SK-N-SH (cell line): Measurements from ENCODE around the gene CPN2. TPM values are rescaled to one million over a fixed set of nuclear protein-coding genes. Genes with fewer than 3 reads are reported as not detected.

Source experiments
- CTCF ChIA-PET: fragments of 300-600, 350-600 bp; formaldehyde crosslinking; extraction: SDS; loops from one replicate; lab custom pipeline; 2021; lab: Yijun Ruan, JAX
- POLR2A ChIA-PET: fragments of 350-600 bp; sonication (Branson Sonifier 250); formaldehyde crosslinking; extraction: SDS; loops from one replicate; lab custom pipeline; 2020; ENCODE audit warnings: antibody characterized with exemption, inconsistent platforms; lab: Yijun Ruan, JAX
- DNase-seq: peaks from one replicate; pipeline ENCODE4 v3.0.0; 2012
- H2AFZ ChIP-seq: fragments of 200-600 bp; sonication (generic); 2 replicates; pipeline ENCODE4 v1.8.1; 2016; ENCODE audit warnings: antibody characterized with exemption, mild to moderate bottlenecking, low read depth
- H3F3A ChIP-seq: fragments of 200-600 bp; sonication (generic); replicated peaks from 2 replicates; pipeline ENCODE3; 2016; ENCODE audit warnings: antibody characterized with exemption, mild to moderate bottlenecking; ENCODE audit not compliant: insufficient read depth
- H3K27ac ChIP-seq, 2 experiments: fragments of 200-500 bp in 1 of 2; fragments of 200-600 bp in 1 of 2; sonication (Bioruptor generic) in 1 of 2; sonication (generic), shearing (Covaris generic) in 1 of 2; 2 replicates each; pipeline versions ENCODE4 v1.5.1 to v1.6.1; 2014 to 2016; ENCODE audit warnings: low read depth in 2 of 2, inconsistent platforms in 1 of 2, low read length in 1 of 2, mild to moderate bottlenecking in 1 of 2, mixed read lengths in 1 of 2
- H3K27me3 ChIP-seq: fragments of 200-600 bp; sonication (generic), shearing (Covaris generic); 2 replicates; pipeline ENCODE4 v1.6.1; 2016; ENCODE audit warnings: mixed run types; ENCODE audit not compliant: insufficient read depth
- H3K36me3 ChIP-seq, 2 experiments: fragments of 200-500 bp in 1 of 2; fragments of 200-600 bp in 1 of 2; sonication (Bioruptor generic) in 1 of 2; sonication (generic) in 1 of 2; replicated peaks in 1 of 2; 2 replicates each; pipeline versions ENCODE3 to v1.5.1; 2014 to 2016; ENCODE audit warnings: low read length in 1 of 2, mild to moderate bottlenecking in 1 of 2; ENCODE audit not compliant: insufficient read depth in 2 of 2, control insufficient read depth in 1 of 2
- H3K4me1 ChIP-seq, 2 experiments: fragments of 200-500 bp in 1 of 2; fragments of 200-600 bp in 1 of 2; sonication (Bioruptor generic) in 1 of 2; sonication (generic), shearing (Covaris generic) in 1 of 2; 2 replicates each; pipeline versions ENCODE4 v1.5.1 to v1.6.1; 2014 to 2016; ENCODE audit warnings: low read depth in 1 of 2, low read length in 1 of 2, mixed run types in 1 of 2; ENCODE audit not compliant: insufficient read depth in 2 of 2, control insufficient read depth in 1 of 2
- H3K4me2 ChIP-seq: fragments of 200-600 bp; sonication (generic), shearing (Covaris generic); 2 replicates; pipeline ENCODE4 v1.6.1; 2017; ENCODE audit warnings: mixed run types
- H3K4me3 ChIP-seq, 2 experiments: fragments of 200-500 bp in 1 of 2; fragments of 200-600 bp in 1 of 2; sonication (Bioruptor generic) in 1 of 2; sonication (generic), shearing (Covaris generic) in 1 of 2; 2 replicates each; pipeline versions ENCODE4 v1.5.1 to v1.8.1; 2014 to 2016; ENCODE audit warnings: low read depth in 2 of 2, inconsistent platforms in 1 of 2, low read length in 1 of 2, mild to moderate bottlenecking in 1 of 2, mixed read lengths in 1 of 2, moderate library complexity in 1 of 2
- H3K79me2 ChIP-seq: fragments of 200-600 bp; sonication (generic); 2 replicates; pipeline ENCODE4 v1.8.1; 2017; ENCODE audit warnings: mild to moderate bottlenecking; ENCODE audit not compliant: insufficient read depth
- H3K9ac ChIP-seq: fragments of 200-600 bp; sonication (generic); 2 replicates; pipeline ENCODE4 v1.6.1; 2017; ENCODE audit warnings: mixed run types
- H3K9me2 ChIP-seq: fragments of 200-600 bp; sonication (generic); 2 replicates; pipeline ENCODE4 v1.6.1; 2017; ENCODE audit warnings: mixed run types
- H3K9me3 ChIP-seq: fragments of 200-600 bp; sonication (generic); 2 replicates; pipeline ENCODE4 v1.6.1; 2017; ENCODE audit warnings: mixed run types, mild to moderate bottlenecking, moderate library complexity
- H4K20me1 ChIP-seq: fragments of 200-600 bp; sonication (generic); 2 replicates; pipeline ENCODE4 v1.6.1; 2017; ENCODE audit warnings: mild to moderate bottlenecking, mixed run types; ENCODE audit not compliant: insufficient read depth
- CHD2 ChIP-seq: fragments of 150-350 bp; IDR thresholded peaks from 2 replicates; pipeline ENCODE4 v1.6.1; 2018; ENCODE audit warnings: low read length; ENCODE audit not compliant: partially characterized antibody
- CTCF ChIP-seq: fragments of 200-600 bp; sonication (generic); IDR thresholded peaks from 2 replicates; pipeline ENCODE4 v1.6.1; 2017; ENCODE audit warnings: antibody characterized with exemption, mild to moderate bottlenecking, moderate library complexity
- ELF1 ChIP-seq: IDR thresholded peaks from 2 replicates; pipeline ENCODE4 v1.4.0; 2012
- EP300 ChIP-seq, 2 experiments: IDR thresholded peaks; 2 replicates each; pipeline versions ENCODE4 v1.4.0 to v1.6.1; 2012; ENCODE audit warnings: borderline replicate concordance in 1 of 2, low read depth in 1 of 2, low read length in 1 of 2
- FOSL2 ChIP-seq: IDR thresholded peaks from 2 replicates; pipeline ENCODE4 v1.4.0; 2012; ENCODE audit warnings: low read depth, mild to moderate bottlenecking, moderate library complexity, borderline replicate concordance
- FOXJ3 ChIP-seq: sonication (generic); formaldehyde crosslinking; IDR thresholded peaks from 2 replicates; pipeline ENCODE4 v1.5.1; 2020; ENCODE audit warnings: mild to moderate bottlenecking, missing genetic modification reagents
- GATA2 ChIP-seq: sonication (generic); formaldehyde crosslinking; IDR thresholded peaks from 2 replicates; pipeline ENCODE4 v1.5.0; 2020; ENCODE audit warnings: mild to moderate bottlenecking, missing genetic modification reagents
- JUND ChIP-seq: IDR thresholded peaks from 2 replicates; pipeline ENCODE4 v1.4.0; 2012
- MAX ChIP-seq: IDR thresholded peaks from 2 replicates; pipeline ENCODE4 v1.4.0; 2012; ENCODE audit warnings: low read depth
- MXI1 ChIP-seq: IDR thresholded peaks from 2 replicates; pipeline ENCODE4 v1.6.1; 2012; ENCODE audit warnings: mild to moderate bottlenecking, low read depth, low read length, improper control_type of control experiment
- NFIC ChIP-seq: IDR thresholded peaks from 2 replicates; pipeline ENCODE4 v1.4.0; 2012; ENCODE audit warnings: borderline replicate concordance
- POLR2AphosphoS5 ChIP-seq: IDR thresholded peaks from 2 replicates; pipeline ENCODE4 v1.6.1; 2012; ENCODE audit warnings: low read depth, low read length
- RXRA ChIP-seq: IDR thresholded peaks from 2 replicates; pipeline ENCODE4 v1.4.0; 2012; ENCODE audit warnings: low read depth, mild to moderate bottlenecking, borderline replicate concordance
- SMC3 ChIP-seq: IDR thresholded peaks from 2 replicates; pipeline ENCODE4 v1.6.1; 2012; ENCODE audit warnings: low read depth, low read length, improper control_type of control experiment
- TAF1 ChIP-seq: IDR thresholded peaks from 2 replicates; pipeline ENCODE4 v1.6.1; 2012; ENCODE audit warnings: low read depth, mild to moderate bottlenecking, low read length, moderate library complexity, borderline replicate concordance
- TCF12 ChIP-seq: IDR thresholded peaks from 2 replicates; pipeline ENCODE4 v1.4.0; 2012
- USF1 ChIP-seq: IDR thresholded peaks from 2 replicates; pipeline ENCODE4 v1.4.0; 2012; ENCODE audit warnings: low read depth, borderline replicate concordance
- ZBTB33 ChIP-seq: IDR thresholded peaks from 2 replicates; pipeline ENCODE4 v1.4.0; 2012; ENCODE audit warnings: low read depth, borderline replicate concordance
- WGBS: methylation state at CpG from one replicate; pipeline ENCODE4 v1.1.6; 2017; ENCODE audit warnings: low lambda C conversion rate; 5-methylcytosine and 5-hydroxymethylcytosine counted together
- polyA plus RNA-seq, 3 experiments: library from polyadenylated mRNA; depleted of rRNA; stranded (reverse); fragments of >200 nt; gene quantifications; 2 replicates each; pipeline ENCODE4 v1.2.3, GENCODE V29; 2012
- TF ChIP-seq, protein P1 (sequence below): IDR thresholded peaks from 2 replicates; pipeline ENCODE4; 2012

The CPN2 gene
- polyA plus RNA-seq, 1 of the 3 experiments (the other 2 are of a cell fraction): not detected

DNA sequence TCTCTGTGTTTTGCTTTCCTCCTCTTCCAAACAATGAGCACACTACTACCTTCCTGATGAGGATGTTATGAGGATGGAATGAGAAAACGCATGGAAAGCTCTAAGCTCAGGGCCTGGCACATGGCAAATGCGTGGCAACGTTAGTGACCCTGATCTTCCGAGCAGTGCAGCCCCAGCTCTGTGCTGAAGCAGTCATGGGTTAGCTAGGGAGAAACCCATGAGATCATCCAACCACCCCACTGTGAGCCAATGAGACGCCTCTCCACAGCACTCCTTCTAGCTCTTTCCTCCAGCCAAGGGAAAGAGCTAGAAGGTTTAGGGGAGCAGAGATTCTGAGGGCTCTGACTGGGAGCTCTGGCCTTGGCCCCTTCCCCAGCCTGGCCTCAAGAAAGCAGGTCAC is 4.5 kb downstream of the CPN2 start:
- H4K20me1 ChIP-seq: no peaks in the 10 kb centered on the region
- TF ChIP-seq FOXJ3: no peak
- no peak for TF ChIP-seq TCF12
- TF ChIP-seq TAF1: no peak
- TF ChIP-seq FOSL2: no peak
- TF ChIP-seq SMC3: no peak
- TF ChIP-seq, protein P1, sequence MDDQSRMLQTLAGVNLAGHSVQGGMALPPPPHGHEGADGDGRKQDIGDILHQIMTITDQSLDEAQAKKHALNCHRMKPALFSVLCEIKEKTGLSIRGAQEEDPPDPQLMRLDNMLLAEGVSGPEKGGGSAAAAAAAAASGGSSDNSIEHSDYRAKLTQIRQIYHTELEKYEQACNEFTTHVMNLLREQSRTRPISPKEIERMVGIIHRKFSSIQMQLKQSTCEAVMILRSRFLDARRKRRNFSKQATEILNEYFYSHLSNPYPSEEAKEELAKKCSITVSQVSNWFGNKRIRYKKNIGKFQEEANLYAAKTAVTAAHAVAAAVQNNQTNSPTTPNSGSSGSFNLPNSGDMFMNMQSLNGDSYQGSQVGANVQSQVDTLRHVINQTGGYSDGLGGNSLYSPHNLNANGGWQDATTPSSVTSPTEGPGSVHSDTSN: no peak
- no peak for TF ChIP-seq NFIC
- no peak for TF ChIP-seq GATA2 (CRISPR knock-in tag)
- no peak for TF ChIP-seq ELF1
- no peak for TF ChIP-seq EP300 (IDR thresholded peaks at IDR 0.05; ENCODE audit: borderline replicate concordance in 1 of 2, low read depth in 1 of 2, low read length in 1 of 2)
- TF ChIP-seq RXRA: no peak
- no peak for TF ChIP-seq CTCF
- TF ChIP-seq, all 33 proteins: peak for 0
- no peaks in the 10 kb centered on the region for H3K36me3 ChIP-seq
- no peaks in the 10 kb centered on the region for H3K9me3 ChIP-seq
- no peaks in the 10 kb centered on the region for H3K9me2 ChIP-seq
- peaks cover 4 to 5% of the 10 kb centered on the region in 2 experiments; a peak in 2 of 4 replicates for H3K4me1 ChIP-seq
- no peak overlapping the region for H2AFZ ChIP-seq
- H3K79me2 ChIP-seq: no peaks in the 10 kb centered on the region
- no peak overlapping the region for H3K4me2 ChIP-seq
- H3F3A ChIP-seq: peaks cover 9% of the 10 kb centered on the region
- no peak overlapping the region for H3K27ac ChIP-seq
- POLR2A ChIA-PET: interaction anchor here (1.3 kb wide), 1 partner anchor 10 kb away, joined by 3 read pairs; no protein-coding TSS in a partner anchor
- no peaks in the 10 kb centered on the region for H3K27me3 ChIP-seq
- DNase-seq: no peak
- CTCF ChIA-PET: interaction anchor here (0.6 to 18.8 kb wide), 8 partner anchors 8 to 313 kb away, joined by 3 to 326 read pairs (median 28); partner anchors contain the start of gene LRRC15
- H3K9ac ChIP-seq: no peak overlapping the region
- no peak overlapping the region for H3K4me3 ChIP-seq
- WGBS: 79% methylated on average over 4 of the region's 5 CpGs

DNA sequence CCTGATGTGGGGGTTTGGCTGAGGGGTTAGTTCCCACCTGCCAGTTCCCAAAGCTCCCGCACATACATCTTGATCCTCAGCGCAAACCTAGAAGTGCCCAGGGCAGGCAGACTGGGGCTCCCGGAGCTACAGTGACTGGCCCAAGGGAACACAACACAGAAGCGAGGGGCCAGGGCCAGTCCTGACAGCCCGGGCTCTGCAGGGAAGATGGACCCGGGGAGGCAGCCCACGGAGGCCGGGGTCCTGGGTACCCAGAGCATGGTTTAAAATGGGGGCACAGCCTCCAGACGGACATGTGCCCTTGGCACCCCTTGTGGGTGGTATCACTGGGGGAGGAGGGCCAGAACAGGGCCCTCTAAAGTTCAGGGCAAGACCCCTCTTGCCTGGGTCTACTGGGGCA is 5.1 kb downstream of the CPN2 start:
- no peak overlapping the region for H3K9ac ChIP-seq
- H3K79me2 ChIP-seq: no peaks in the 10 kb centered on the region
- H3K4me3 ChIP-seq: no peak overlapping the region
- peaks cover 3 to 5% of the 10 kb centered on the region in 2 experiments; a peak in 2 of 4 replicates for H3K4me1 ChIP-seq
- ChIA-PET POLR2A (interaction anchor here (1.3 kb wide), 1 partner anchor 10 kb away, joined by 3 read pairs; no protein-coding TSS in a partner anchor), CTCF (interaction anchor here (0.6 to 18.8 kb wide), 10 partner anchors 9 to 681 kb away, joined by 3 to 326 read pairs (median 20); partner anchors contain the start of gene LRRC15)
- WGBS: 40% methylated on average over 1 of the region's 9 CpGs
- no peak for DNase-seq
- H3K27me3 ChIP-seq: no peaks in the 10 kb centered on the region
- H3K9me3 ChIP-seq: no peaks in the 10 kb centered on the region
- no peaks in the 10 kb centered on the region for H3K36me3 ChIP-seq
- H3K4me2 ChIP-seq: no peak overlapping the region
- no peak overlapping the region for H2AFZ ChIP-seq
- H3K27ac ChIP-seq: no peak overlapping the region
- H3K9me2 ChIP-seq: no peaks in the 10 kb centered on the region
- H4K20me1 ChIP-seq: no peaks in the 10 kb centered on the region
- peaks cover 9% of the 10 kb centered on the region for H3F3A ChIP-seq
- TF ChIP-seq JUND: no peak
- no peak for TF ChIP-seq MXI1
- TF ChIP-seq EP300 (IDR thresholded peaks at IDR 0.05; ENCODE audit: borderline replicate concordance in 1 of 2, low read depth in 1 of 2, low read length in 1 of 2): no peak
- no peak for TF ChIP-seq POLR2AphosphoS5
- TF ChIP-seq ZBTB33: no peak
- no peak for TF ChIP-seq CHD2
- no peak for TF ChIP-seq USF1
- no peak for TF ChIP-seq CTCF
- no peak for TF ChIP-seq MAX
